Natural killer cell (primary cell): ENCODE measurements around the gene EGFR. TPM values are rescaled to one million over a fixed set of nuclear protein-coding genes. Genes with fewer than 3 reads are reported as not detected.

Experiments
- ATAC-seq, 3 donors: fragments of 150-1000 bp in 2 of 3; fragments of 200-7000 bp in 1 of 3; cut with Tn5 transposase; 1 replicate in 1 of 3; 2 replicates in 2 of 3; pipeline ENCODE4 v1.10.0; 2021; ENCODE audit warnings: mild to moderate bottlenecking in 2 of 3, moderate library complexity in 2 of 3
- DNase-seq, 2 donors: peaks; one replicate each; pipeline versions ENCODE4 v3.0.0 to v3.0.0-alpha.2; 2013 to 2021; ENCODE audit warnings: mixed read lengths in 1 of 2
- H3K27ac ChIP-seq: one replicate; pipeline ENCODE4 v1.5.1; 2013; ENCODE audit warnings: mild to moderate bottlenecking, low read length
- H3K27me3 ChIP-seq: one replicate; pipeline ENCODE4 v1.6.1; 2013; ENCODE audit warnings: low read length; ENCODE audit not compliant: control insufficient read depth, insufficient read depth
- H3K36me3 ChIP-seq: one replicate; pipeline ENCODE4 v1.6.1; 2013; ENCODE audit warnings: low read length; ENCODE audit not compliant: control insufficient read depth, insufficient read depth
- H3K4me1 ChIP-seq: one replicate; pipeline ENCODE4 v1.6.1; 2013; ENCODE audit warnings: low read length; ENCODE audit not compliant: control insufficient read depth, insufficient read depth
- H3K4me3 ChIP-seq: one replicate; pipeline ENCODE4 v1.5.1; 2013; ENCODE audit warnings: low read length
- H3K9me3 ChIP-seq: one replicate; pipeline ENCODE4 v1.6.1; 2013; ENCODE audit warnings: low read length; ENCODE audit not compliant: control insufficient read depth, insufficient read depth
- H3K27ac Mint-ChIP-seq, 2 donors: one replicate each; pipeline ENCODE4 v1.8.0; 2022; ENCODE audit warnings: mild to moderate bottlenecking in 2 of 2, mixed read lengths in 2 of 2, moderate library complexity in 1 of 2
- H3K27me3 Mint-ChIP-seq, 2 donors: one replicate each; pipeline ENCODE4 v1.8.0; 2022; ENCODE audit warnings: low read depth in 2 of 2, mixed read lengths in 2 of 2
- H3K36me3 Mint-ChIP-seq: one replicate; pipeline ENCODE4 v1.8.0; 2022; ENCODE audit warnings: mixed read lengths
- H3K4me1 Mint-ChIP-seq, 2 donors: one replicate each; pipeline ENCODE4 v1.8.0; 2022; ENCODE audit warnings: mixed read lengths in 2 of 2
- H3K4me3 Mint-ChIP-seq: one replicate; pipeline ENCODE4 v1.8.0; 2022; ENCODE audit warnings: mild to moderate bottlenecking, moderate library complexity, mixed read lengths
- H3K9me3 Mint-ChIP-seq, 2 donors: one replicate each; pipeline ENCODE4 v1.8.0; 2022; ENCODE audit warnings: mixed read lengths in 2 of 2
- CTCF ChIP-seq: fragments of 200-600 bp; IDR thresholded peaks from one replicate; pipeline ENCODE4 v1.8.0; 2022; ENCODE audit warnings: antibody characterized with exemption
- WGBS: methylation state at CpG from one replicate; pipeline ENCODE4 v1.1.7; 2013; ENCODE audit warnings: missing lambda C conversion rate; ENCODE audit not compliant: insufficient coverage; 5-methylcytosine and 5-hydroxymethylcytosine counted together
- intact Hi-C: fragments of 100-400 bp; cut with micrococcal nuclease; formaldehyde crosslinking; loops from one replicate; pipeline ENCODE4 v1.14.2; 2022
- total RNA-seq, 4 donors: library from RNA; stranded (reverse); fragments of 120-200 nt in 1 of 4; gene quantifications; one replicate each; pipeline versions ENCODE4 v1.2.3 to v1.2.4, GENCODE V29; 2013 to 2022

Gene EGFR
- total RNA-seq, 3 donors from 2014 or later (not counting 1 experiment from before 2014, with no cell fraction given) = not detected

GRCh38 chr7:55119571-55119970 lies 100.8 kb downstream of the EGFR start:
- Histone ChIP-seq H3K4me3 (no peak overlapping the region), H3K27ac (no peak overlapping the region), H3K27me3 (no peaks in the 10 kb centered on the region), H3K9me3 (no peaks in the 10 kb centered on the region), H3K36me3 (no peaks in the 10 kb centered on the region), H3K4me1 (no peaks in the 10 kb centered on the region)
- Mint-ChIP-seq H3K4me1 (no peaks in the 10 kb centered on the region), H3K4me3 (no peak overlapping the region), H3K9me3 (peaks cover 0 to 2% of the 10 kb centered on the region in 2 donors), H3K27me3 (peaks cover 7 to 9% of the 10 kb centered on the region in 2 donors), H3K27ac (no peak overlapping the region), H3K36me3 (no peaks in the 10 kb centered on the region)
- WGBS = 86% methylated on average over 4 of the region's 4 CpGs
- no peak for ATAC-seq
- no peak for DNase-seq
- intact Hi-C loops = no loop called here
- TF ChIP-seq CTCF = no peak

DNA sequence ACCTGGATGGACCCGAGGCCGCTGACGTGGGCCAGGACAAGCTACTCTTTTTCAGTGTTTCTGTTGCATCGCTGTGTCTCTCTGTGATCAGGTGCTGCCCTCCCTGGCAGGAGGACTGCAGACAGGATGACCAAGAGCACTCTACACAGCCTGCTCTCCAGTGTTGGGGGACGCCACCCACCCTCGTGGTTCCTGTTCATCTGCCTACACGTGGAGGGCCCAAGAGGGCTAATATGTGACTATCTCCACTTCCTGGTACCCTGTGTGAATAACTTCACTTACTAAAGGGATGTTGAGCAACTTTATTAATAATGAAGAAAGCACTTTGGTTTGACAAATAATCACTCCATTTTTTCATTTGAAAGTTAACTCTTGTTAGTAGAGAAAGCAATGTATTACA lies 101.3 kb downstream of the EGFR start:
- H3K4me1 Mint-ChIP-seq = no peaks in the 10 kb centered on the region
- peaks cover 9 to 10% of the 10 kb centered on the region in 2 donors for H3K27me3 Mint-ChIP-seq
- no peaks in the 10 kb centered on the region for H3K4me1 ChIP-seq
- DNase-seq (no peak), ATAC-seq (no peak)
- no peak overlapping the region for H3K4me3 Mint-ChIP-seq
- intact Hi-C loops = no loop called here
- no peak overlapping the region for H3K27ac Mint-ChIP-seq
- H3K9me3 ChIP-seq = no peaks in the 10 kb centered on the region
- H3K27me3 ChIP-seq = no peaks in the 10 kb centered on the region
- TF ChIP-seq CTCF = no peak
- WGBS = 79% methylated on average over 7 of the region's 7 CpGs
- no peak overlapping the region for H3K4me3 ChIP-seq
- H3K36me3 ChIP-seq = no peaks in the 10 kb centered on the region
- no peak overlapping the region for H3K27ac ChIP-seq
- H3K36me3 Mint-ChIP-seq = no peaks in the 10 kb centered on the region
- peaks cover 0 to 2% of the 10 kb centered on the region in 2 donors for H3K9me3 Mint-ChIP-seq

GRCh38 chr7:55120501-55121198 lies 101.8 kb downstream of the EGFR start:
- H3K27me3 Mint-ChIP-seq = peaks cover 9 to 10% of the 10 kb centered on the region in 2 donors
- Histone ChIP-seq H3K4me1 (no peaks in the 10 kb centered on the region), H3K36me3 (no peaks in the 10 kb centered on the region), H3K4me3 (no peak overlapping the region), H3K27me3 (no peaks in the 10 kb centered on the region), H3K27ac (no peak overlapping the region), H3K9me3 (no peaks in the 10 kb centered on the region)
- H3K4me3 Mint-ChIP-seq = no peak overlapping the region
- intact Hi-C loops = no loop called here
- 87% methylated on average over 7 of the region's 7 CpGs for WGBS
- H3K4me1 Mint-ChIP-seq = no peaks in the 10 kb centered on the region
- no peaks in the 10 kb centered on the region for H3K36me3 Mint-ChIP-seq
- DNase-seq = no peak
- no peak overlapping the region for H3K27ac Mint-ChIP-seq
- TF ChIP-seq CTCF = no peak
- no peak for ATAC-seq
- peaks cover 0 to 2% of the 10 kb centered on the region in 2 donors for H3K9me3 Mint-ChIP-seq

DNA sequence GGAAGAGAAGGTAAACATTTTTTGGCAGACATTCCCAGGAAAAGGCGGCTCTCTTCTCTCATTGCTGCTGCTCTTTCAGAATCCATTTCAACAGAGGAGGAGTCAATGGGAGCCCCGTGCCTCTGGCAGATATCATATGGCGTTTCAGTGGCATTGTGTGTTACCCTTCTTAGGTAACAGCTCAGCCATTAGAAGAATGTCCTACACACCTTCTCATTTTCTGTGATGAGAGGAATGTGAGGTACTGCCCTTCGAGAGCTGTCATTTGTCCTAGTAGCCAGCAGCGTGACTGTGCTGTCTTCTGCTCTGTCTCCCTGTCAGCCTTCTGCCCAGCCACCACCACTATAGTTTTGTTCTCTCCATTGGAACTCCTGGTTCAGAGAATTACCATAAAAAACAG lies 102.4 kb downstream of the EGFR start:
- no peaks in the 10 kb centered on the region for H3K4me1 ChIP-seq
- no peaks in the 10 kb centered on the region for H3K36me3 ChIP-seq
- H3K4me3 ChIP-seq = no peak overlapping the region
- Mint-ChIP-seq H3K36me3 (no peaks in the 10 kb centered on the region), H3K4me1 (no peaks in the 10 kb centered on the region), H3K9me3 (peaks cover 0 to 2% of the 10 kb centered on the region in 2 donors), H3K27ac (no peak overlapping the region), H3K4me3 (no peak overlapping the region), H3K27me3 (peaks cover 15% of the 10 kb centered on the region in 2 donors)
- no peak overlapping the region for H3K27ac ChIP-seq
- ATAC-seq (no peak), DNase-seq (no peak)
- intact Hi-C loops = no loop called here
- 88% methylated on average over 5 of the region's 5 CpGs for WGBS
- TF ChIP-seq CTCF = no peak
- no peaks in the 10 kb centered on the region for H3K9me3 ChIP-seq
- no peaks in the 10 kb centered on the region for H3K27me3 ChIP-seq
